Nephron (organoid): ENCODE data around the gene MAD1L1.

Source experiments
- H3K27ac Mint-ChIP-seq, 3 experiments: 2 replicates each; pipeline ENCODE4 v1.8.0; 2020; ENCODE audit warnings: mixed read lengths in 3 of 3, mild to moderate bottlenecking in 2 of 3, moderate library complexity in 1 of 3
- H3K27me3 Mint-ChIP-seq: 2 replicates; pipeline ENCODE4 v1.8.0; 2021; ENCODE audit warnings: low read depth, mild to moderate bottlenecking, moderate library complexity, mixed read lengths
- H3K36me3 Mint-ChIP-seq: 2 replicates; pipeline ENCODE4 v1.8.0; 2020; ENCODE audit warnings: low read depth, mixed read lengths
- H3K4me1 Mint-ChIP-seq: 2 replicates; pipeline ENCODE4 v1.8.0; 2020; ENCODE audit warnings: mixed read lengths
- H3K4me3 Mint-ChIP-seq, 3 experiments: 2 replicates each; pipeline ENCODE4 v1.8.0; 2020; ENCODE audit warnings: mild to moderate bottlenecking in 3 of 3, mixed read lengths in 3 of 3, moderate library complexity in 2 of 3
- H3K9me3 Mint-ChIP-seq: 2 replicates; pipeline ENCODE4 v1.8.0; 2020; ENCODE audit warnings: mixed read lengths
- TF ChIP-seq, protein P1 (sequence below), 3 experiments: fragments of 200-600 bp; sonication (generic); IDR thresholded peaks; one replicate each; pipeline ENCODE4 v1.5.0; 2021; ENCODE audit warnings: antibody characterized with exemption in 3 of 3; ENCODE audit not compliant: unreplicated experiment in 3 of 3

MAD1L1 gene

DNA sequence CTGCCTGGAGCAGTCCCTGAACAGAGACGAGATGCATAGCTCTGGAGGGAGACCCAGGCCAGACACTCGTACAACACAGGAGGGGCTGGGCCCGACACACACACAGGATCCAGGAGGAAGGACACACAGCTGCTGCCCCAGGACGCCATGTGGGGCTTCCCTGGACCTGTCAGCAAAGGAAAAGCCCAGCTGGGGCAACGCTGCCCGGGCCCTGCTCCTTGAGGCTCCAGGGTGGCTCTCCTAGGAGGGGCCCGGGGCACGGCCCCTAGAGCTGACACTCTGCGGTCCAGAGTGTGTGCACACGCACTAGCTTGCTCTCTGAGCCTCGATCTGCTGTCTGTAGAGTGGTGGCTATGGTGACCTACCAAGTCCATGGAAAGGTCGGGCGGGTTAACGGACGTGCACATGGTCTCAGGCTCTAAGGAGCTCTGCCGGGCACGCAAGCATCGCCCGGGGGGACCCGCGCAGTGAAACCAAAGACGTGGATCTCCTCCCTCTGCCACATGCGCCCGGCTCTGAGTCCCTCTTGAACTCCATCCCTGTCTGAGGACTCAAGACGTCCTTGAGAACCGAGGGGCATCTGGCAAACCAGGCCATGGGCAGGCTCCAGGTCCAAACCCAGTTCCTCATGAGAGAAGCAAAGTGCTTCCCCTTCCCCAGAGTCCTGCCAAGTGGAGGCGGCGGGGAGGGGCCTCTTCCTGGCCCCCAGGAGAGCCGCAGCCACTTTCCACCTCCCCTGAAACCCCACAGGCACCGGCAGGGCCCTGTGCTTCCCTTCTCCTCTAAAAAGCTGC, 283.7 kb downstream of the MAD1L1 start:
- peaks cover 3% of the 10 kb centered on the region for H3K27me3 Mint-ChIP-seq
- H3K4me1 Mint-ChIP-seq, result no peaks in the 10 kb centered on the region
- no peaks in the 10 kb centered on the region for H3K9me3 Mint-ChIP-seq
- H3K4me3 Mint-ChIP-seq, result no peak overlapping the region
- no peaks in the 10 kb centered on the region for H3K36me3 Mint-ChIP-seq
- no peak overlapping the region for H3K27ac Mint-ChIP-seq
- TF ChIP-seq, protein P1, sequence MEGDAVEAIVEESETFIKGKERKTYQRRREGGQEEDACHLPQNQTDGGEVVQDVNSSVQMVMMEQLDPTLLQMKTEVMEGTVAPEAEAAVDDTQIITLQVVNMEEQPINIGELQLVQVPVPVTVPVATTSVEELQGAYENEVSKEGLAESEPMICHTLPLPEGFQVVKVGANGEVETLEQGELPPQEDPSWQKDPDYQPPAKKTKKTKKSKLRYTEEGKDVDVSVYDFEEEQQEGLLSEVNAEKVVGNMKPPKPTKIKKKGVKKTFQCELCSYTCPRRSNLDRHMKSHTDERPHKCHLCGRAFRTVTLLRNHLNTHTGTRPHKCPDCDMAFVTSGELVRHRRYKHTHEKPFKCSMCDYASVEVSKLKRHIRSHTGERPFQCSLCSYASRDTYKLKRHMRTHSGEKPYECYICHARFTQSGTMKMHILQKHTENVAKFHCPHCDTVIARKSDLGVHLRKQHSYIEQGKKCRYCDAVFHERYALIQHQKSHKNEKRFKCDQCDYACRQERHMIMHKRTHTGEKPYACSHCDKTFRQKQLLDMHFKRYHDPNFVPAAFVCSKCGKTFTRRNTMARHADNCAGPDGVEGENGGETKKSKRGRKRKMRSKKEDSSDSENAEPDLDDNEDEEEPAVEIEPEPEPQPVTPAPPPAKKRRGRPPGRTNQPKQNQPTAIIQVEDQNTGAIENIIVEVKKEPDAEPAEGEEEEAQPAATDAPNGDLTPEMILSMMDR (IDR thresholded peaks at IDR 0.05; ENCODE audit: unreplicated experiment in 3 of 3), result no peak

DNA sequence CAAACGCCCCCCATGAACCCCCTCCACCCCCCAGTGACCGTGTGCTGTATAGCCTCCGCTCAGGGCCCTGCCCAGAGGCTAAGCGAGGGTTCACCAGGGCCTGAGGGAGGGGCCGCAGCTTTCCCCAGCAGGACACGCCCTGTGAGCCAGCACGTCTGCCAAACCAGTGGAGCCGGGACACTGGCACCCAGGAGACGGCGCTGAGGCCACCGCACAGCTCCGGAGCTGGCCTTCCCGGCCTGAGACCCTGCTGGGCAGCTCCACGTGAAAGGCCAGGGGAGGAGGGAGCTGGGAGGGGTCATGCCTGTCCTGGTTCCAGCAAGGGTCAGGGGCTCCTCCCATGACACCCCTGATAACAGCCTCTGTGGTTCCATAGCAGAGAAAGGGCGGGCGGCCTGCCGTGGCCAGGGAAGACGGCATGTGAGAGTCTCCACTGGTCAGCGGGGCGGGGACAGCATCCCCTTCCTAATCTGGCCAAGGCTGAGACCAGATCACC, 284.4 kb downstream of the MAD1L1 start:
- TF ChIP-seq, protein P1 (IDR thresholded peaks at IDR 0.05; ENCODE audit: unreplicated experiment in 3 of 3), result no peak
- Mint-ChIP-seq H3K4me1 (peaks cover under 1% of the 10 kb centered on the region), H3K27me3 (peaks cover 7% of the 10 kb centered on the region), H3K36me3 (no peaks in the 10 kb centered on the region), H3K27ac (no peak overlapping the region), H3K9me3 (no peaks in the 10 kb centered on the region), H3K4me3 (no peak overlapping the region)

DNA sequence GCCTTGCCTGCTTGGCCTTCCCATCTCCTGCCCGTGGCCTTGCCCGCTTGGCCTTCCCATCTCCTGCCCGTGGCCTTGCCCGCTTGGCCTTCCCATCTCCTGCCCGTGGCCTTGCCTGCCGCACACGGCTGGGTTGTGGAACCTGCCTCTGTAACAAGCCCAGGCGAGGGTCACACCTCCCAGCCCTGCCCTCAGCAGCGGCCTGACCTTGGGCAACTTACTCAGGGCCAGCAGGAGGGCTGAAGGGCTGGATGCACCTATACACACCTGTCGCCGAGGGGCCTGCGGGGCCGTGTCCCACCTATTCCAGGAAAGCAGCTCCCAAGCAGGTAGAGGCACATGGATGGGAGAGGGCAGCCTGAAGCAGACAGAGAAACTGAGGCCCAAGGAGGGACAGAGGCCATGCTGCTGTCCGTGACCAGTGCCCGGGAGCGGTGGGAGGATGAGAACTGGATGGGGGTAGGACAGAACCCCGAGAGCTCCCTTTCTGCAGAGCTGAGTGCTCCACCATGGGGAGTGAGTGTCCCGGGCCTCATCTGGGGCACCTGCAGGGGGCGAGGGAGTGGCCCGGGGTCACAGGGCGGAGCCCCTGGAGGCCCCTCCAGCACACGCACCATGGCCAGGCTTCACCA, 285.0 kb downstream of the MAD1L1 start:
- no peaks in the 10 kb centered on the region for H3K36me3 Mint-ChIP-seq
- peaks cover 7% of the 10 kb centered on the region for H3K4me1 Mint-ChIP-seq

DNA sequence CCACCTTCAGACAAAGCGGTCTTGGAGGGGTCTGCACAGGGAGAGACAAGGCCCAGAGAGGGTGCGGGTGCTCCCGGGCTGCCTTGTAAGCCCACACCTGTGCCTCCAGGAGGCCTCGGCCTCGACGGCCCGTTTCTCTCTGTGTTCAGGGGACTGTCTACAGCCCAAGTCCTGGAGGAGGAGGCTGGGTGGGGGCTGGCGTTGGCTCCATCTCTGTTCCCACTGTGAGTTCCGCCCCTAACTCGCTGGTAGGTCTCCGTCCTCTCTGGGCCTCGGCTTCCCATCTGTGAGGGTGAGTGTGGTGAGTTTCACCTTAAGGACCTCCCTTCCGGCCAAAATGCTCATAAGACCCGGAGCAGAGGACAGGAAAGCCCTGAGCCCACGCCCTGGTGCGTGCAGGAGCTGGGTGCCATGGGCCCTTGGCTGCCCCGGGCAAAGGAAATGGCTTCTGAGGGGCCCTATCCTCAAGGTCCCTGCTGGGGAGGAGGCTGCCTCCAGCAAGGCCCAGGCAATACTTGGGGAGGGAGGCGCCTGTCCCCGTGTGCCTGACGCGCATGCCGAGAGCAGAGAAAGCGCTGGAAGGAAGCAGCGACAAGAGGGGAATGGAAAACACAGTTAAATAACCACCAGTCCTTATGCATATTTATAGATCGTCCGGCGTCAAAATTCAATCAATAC, 285.8 kb downstream of the MAD1L1 start:
- Mint-ChIP-seq H3K4me3 (no peak overlapping the region), H3K36me3 (no peaks in the 10 kb centered on the region)

More for the DNA sequence above, 285.0 kb downstream of the MAD1L1 start:
- H3K27ac Mint-ChIP-seq, result no peak overlapping the region
- H3K4me3 Mint-ChIP-seq, result no peak overlapping the region
- no peaks in the 10 kb centered on the region for H3K9me3 Mint-ChIP-seq
- peaks cover 7% of the 10 kb centered on the region for H3K27me3 Mint-ChIP-seq
- TF ChIP-seq, protein P1 (IDR thresholded peaks at IDR 0.05; ENCODE audit: unreplicated experiment in 3 of 3), result no peak

DNA sequence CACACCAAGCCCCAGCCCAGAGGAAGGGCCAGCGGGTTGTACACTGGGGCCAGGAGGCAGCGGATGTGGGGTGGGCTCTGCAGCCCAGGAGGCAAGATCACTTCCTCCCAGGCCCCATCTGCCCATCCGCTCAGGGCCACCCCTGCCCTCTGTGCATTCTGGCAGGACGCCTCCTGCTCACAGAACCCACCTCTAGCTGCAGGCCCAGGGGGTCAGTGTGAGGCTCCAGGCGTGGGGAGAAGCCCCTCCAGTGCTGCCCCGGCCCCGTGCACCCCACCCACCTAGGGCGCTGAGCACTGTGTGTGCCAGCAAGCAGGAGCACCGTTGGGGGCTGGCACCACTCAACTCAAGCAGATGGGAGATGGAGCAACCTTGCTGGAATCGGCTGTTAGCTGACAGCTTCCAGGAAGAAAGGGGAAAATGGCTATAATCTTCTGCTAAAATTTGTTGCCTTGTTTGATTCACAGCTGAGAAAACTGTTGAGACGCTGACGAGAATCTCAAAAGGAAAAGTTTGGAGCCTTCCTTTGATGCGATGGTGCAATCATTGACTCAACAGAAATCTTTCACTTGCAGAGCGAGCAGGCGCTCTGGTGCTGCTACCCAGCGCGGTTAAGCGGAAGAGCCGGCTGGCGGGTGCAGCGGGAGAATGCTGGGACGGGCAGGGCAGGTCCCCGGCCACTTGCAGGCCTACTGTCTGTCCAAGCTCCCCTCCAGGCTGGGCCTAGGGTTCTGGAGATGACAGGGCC, 286.5 kb downstream of the MAD1L1 start:
- H3K9me3 Mint-ChIP-seq, result no peaks in the 10 kb centered on the region
- no peaks in the 10 kb centered on the region for H3K36me3 Mint-ChIP-seq
- peaks cover 16% of the 10 kb centered on the region for H3K4me1 Mint-ChIP-seq
- H3K27ac Mint-ChIP-seq, result no peak overlapping the region
- H3K4me3 Mint-ChIP-seq, result no peak overlapping the region
- TF ChIP-seq, protein P1 (IDR thresholded peaks at IDR 0.05; ENCODE audit: unreplicated experiment in 3 of 3), result no peak
- H3K27me3 Mint-ChIP-seq, result peaks cover 7% of the 10 kb centered on the region

More for the DNA sequence above, 285.8 kb downstream of the MAD1L1 start:
- Mint-ChIP-seq H3K27me3 (peaks cover 7% of the 10 kb centered on the region), H3K9me3 (no peaks in the 10 kb centered on the region), H3K4me1 (peaks cover 14% of the 10 kb centered on the region), H3K27ac (peak overlapping the region in 1 of 3 experiments; percentile 55)
- TF ChIP-seq, protein P1 (IDR thresholded peaks at IDR 0.05; ENCODE audit: unreplicated experiment in 3 of 3), result no peak
